Gastrocnemius medialis (tissue), 4 donors: ENCODE data around the gene B3GNT2.

Experiments used
- POLR2A ChIP-seq, 2 donors: fragments of 450-650 bp; IDR thresholded peaks; one replicate each; pipeline ENCODE4 v1.6.1; 2017; ENCODE audit warnings: antibody characterized with exemption in 2 of 2, mild to moderate bottlenecking in 2 of 2, moderate library complexity in 2 of 2
- TF ChIP-seq, protein P1 (sequence below), 5 experiments: fragments of 450-650 bp in 3 of 5; fragments of 200-600 bp in 2 of 5; sonication (generic) in 2 of 5; IDR thresholded peaks in 4 of 5; conservative IDR thresholded peaks in 1 of 5; 1 replicate in 4 of 5; 2 replicates in 1 of 5; pipeline ENCODE4 v1.5.1; 2016 to 2019; ENCODE audit warnings: antibody characterized with exemption in 5 of 5, mild to moderate bottlenecking in 3 of 5, moderate library complexity in 3 of 5

DNA sequence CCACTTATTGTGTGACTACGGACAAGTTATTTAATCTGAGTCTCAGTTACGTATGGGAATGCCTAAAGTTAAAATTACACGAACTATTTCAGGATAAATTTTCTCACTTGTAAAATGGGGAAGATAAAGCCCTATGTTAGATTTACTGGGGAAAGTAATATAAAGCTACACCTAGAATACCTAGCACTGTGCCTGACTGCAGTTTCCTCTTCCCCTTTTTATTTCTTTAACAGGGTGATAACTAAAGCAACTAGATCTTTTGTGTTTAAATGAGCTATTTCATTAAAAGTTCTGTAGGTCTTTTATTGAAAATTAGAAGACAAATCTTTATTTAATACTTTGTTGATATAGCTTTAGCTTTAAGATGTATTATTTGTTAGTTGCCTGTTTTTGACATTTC lies 5.0 kb downstream of the B3GNT2 start:
- TF ChIP-seq, protein P1, sequence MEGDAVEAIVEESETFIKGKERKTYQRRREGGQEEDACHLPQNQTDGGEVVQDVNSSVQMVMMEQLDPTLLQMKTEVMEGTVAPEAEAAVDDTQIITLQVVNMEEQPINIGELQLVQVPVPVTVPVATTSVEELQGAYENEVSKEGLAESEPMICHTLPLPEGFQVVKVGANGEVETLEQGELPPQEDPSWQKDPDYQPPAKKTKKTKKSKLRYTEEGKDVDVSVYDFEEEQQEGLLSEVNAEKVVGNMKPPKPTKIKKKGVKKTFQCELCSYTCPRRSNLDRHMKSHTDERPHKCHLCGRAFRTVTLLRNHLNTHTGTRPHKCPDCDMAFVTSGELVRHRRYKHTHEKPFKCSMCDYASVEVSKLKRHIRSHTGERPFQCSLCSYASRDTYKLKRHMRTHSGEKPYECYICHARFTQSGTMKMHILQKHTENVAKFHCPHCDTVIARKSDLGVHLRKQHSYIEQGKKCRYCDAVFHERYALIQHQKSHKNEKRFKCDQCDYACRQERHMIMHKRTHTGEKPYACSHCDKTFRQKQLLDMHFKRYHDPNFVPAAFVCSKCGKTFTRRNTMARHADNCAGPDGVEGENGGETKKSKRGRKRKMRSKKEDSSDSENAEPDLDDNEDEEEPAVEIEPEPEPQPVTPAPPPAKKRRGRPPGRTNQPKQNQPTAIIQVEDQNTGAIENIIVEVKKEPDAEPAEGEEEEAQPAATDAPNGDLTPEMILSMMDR (IDR thresholded peaks at IDR 0.05 in 4 of 5, conservative IDR thresholded peaks at IDR 0.05 in 1 of 5), result no peak
- TF ChIP-seq POLR2A (IDR thresholded peaks at IDR 0.05), result no peak
